HS-27A (cell line): ENCODE measurements around the gene LPAR4.
"Not testable (repeated sequence)": the region's sequence is repeated elsewhere in the genome, so short reads cannot be mapped to it uniquely, and the experiment has no call there.

ENCODE experiments used
- DNase-seq: peaks from one replicate; pipeline ENCODE4 v3.0.0-alpha.2; 2012; ENCODE audit warnings: low read depth, missing footprints

LPAR4 gene

GRCh38 chrX:78747489-78747888 lies at the start of gene LPAR4:
LPAR4 (plus strand) TSS chrX:78747720; CDS start chrX:78754870, 7,150 bp downstream.
- DNase-seq = no peak

- no peak for DNase-seq
These were observed 41.4 kb upstream of the LPAR4 start for GRCh38 chrX:78706071-78706470.

- peak; percentile 12 for DNase-seq
These were observed 39.3 kb upstream of the LPAR4 start for GRCh38 chrX:78708262-78708661.

- DNase-seq = no peak
These were observed 38.7 kb upstream of the LPAR4 start for GRCh38 chrX:78708816-78709215.

- no peak for DNase-seq
These were observed 37.3 kb upstream of the LPAR4 start for GRCh38 chrX:78710171-78710570.

GRCh38 chrX:78712336-78712735 lies 35.2 kb upstream of the LPAR4 start:
- DNase-seq = no peak

GRCh38 chrX:78725287-78725686 lies 22.2 kb upstream of the LPAR4 start:
- DNase-seq = no peak

- no peak for DNase-seq
These were observed 1.0 kb upstream of the LPAR4 start for GRCh38 chrX:78746496-78746895.

- DNase-seq = no peak
These were observed 451 bp downstream of the LPAR4 start for GRCh38 chrX:78747971-78748370.

- DNase-seq = no peak
These were observed 1.3 kb downstream of the LPAR4 start for GRCh38 chrX:78748846-78749245.

GRCh38 chrX:78753571-78753970 lies 6.1 kb downstream of the LPAR4 start:
- DNase-seq = no peak

- DNase-seq = no peak
These were observed 7.4 kb downstream of the LPAR4 start for GRCh38 chrX:78754917-78755316.

GRCh38 chrX:78759081-78759480 lies 11.6 kb downstream of the LPAR4 start:
- DNase-seq = no peak

- no peak for DNase-seq
These were observed 21.7 kb downstream of the LPAR4 start for GRCh38 chrX:78769101-78769755.

GRCh38 chrX:78769946-78770345 lies 22.4 kb downstream of the LPAR4 start:
- no peak for DNase-seq

GRCh38 chrX:78796916-78797315 lies 49.4 kb downstream of the LPAR4 start:
- DNase-seq = no peak

GRCh38 chrX:78800114-78800513 lies 52.6 kb downstream of the LPAR4 start:
- DNase-seq = no peak

- no peak for DNase-seq
These were observed 53.2 kb downstream of the LPAR4 start for GRCh38 chrX:78800694-78801093.

- no peak for DNase-seq
These were observed 54.0 kb downstream of the LPAR4 start for GRCh38 chrX:78801522-78801921.

- not testable (repeated sequence) for DNase-seq
These were observed 55.0 kb downstream of the LPAR4 start for GRCh38 chrX:78802526-78802925.
